Hepatocyte (in vitro differentiated cells): ENCODE results near the gene ATAT1.

ENCODE experiments used
- EZH2phosphoT487 ChIP-seq: fragments of 200-600 bp; sonication (generic); IDR thresholded peaks from one replicate; pipeline ENCODE4 v1.6.1; 2018; ENCODE audit warnings: antibody characterized with exemption, mild to moderate bottlenecking, low read depth, moderate library complexity; ENCODE audit not compliant: unreplicated experiment, severe bottlenecking
- TF ChIP-seq, protein P1 (sequence below): fragments of 200-600 bp; sonication (generic); IDR thresholded peaks from 2 replicates; pipeline ENCODE4 v1.5.1; 2016; ENCODE audit warnings: antibody characterized with exemption, mild to moderate bottlenecking; ENCODE audit not compliant: poor library complexity

DNA sequence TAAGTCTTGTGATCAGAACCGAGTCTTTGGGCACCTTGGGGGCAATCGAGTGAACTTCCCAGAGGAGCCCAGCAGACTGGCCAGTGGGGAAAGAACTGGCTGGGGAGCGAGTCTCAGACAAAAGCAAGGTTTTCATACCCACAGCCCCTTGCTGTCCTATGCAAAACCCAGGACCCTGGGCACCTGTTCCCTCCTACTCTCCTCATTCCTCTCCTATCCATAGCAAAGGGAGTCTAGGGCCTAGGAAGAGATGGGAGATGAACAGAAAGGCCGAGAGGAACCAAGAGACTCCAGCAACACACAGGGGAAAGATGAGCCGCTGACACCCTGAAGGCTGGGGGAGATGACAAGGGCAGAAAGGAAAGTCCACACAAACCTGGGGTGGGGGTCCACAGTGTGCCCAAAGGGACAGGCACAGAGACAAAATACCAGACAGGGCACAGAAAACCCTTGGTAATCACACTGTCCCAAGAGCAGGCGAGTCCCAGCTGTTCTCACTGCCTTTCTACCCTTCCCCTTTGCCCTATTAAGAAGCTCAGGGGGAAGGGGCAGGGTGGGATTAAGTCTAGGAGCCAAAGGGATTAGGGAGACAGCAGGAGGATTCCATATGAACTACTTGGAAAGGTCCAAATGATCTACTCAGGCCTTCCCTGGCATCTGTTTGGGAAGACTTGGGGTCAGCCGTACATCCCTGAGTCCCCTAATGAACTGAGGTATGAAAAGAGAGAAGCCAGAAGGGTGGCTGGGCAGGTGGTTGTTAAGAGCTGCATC, 53.3 kb downstream of the ATAT1 start:
- TF ChIP-seq, protein P1, sequence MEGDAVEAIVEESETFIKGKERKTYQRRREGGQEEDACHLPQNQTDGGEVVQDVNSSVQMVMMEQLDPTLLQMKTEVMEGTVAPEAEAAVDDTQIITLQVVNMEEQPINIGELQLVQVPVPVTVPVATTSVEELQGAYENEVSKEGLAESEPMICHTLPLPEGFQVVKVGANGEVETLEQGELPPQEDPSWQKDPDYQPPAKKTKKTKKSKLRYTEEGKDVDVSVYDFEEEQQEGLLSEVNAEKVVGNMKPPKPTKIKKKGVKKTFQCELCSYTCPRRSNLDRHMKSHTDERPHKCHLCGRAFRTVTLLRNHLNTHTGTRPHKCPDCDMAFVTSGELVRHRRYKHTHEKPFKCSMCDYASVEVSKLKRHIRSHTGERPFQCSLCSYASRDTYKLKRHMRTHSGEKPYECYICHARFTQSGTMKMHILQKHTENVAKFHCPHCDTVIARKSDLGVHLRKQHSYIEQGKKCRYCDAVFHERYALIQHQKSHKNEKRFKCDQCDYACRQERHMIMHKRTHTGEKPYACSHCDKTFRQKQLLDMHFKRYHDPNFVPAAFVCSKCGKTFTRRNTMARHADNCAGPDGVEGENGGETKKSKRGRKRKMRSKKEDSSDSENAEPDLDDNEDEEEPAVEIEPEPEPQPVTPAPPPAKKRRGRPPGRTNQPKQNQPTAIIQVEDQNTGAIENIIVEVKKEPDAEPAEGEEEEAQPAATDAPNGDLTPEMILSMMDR: no peak
- no peak for TF ChIP-seq EZH2phosphoT487
